Psoas muscle (tissue), 8 donors: Measurements from ENCODE around the gene NR6A1. TPM values are rescaled to one million over a fixed set of nuclear protein-coding genes. Genes with fewer than 3 reads are reported as not detected.

Experiments
- ATAC-seq, 4 donors: fragments of 200-7000 bp; cut with Tn5 transposase; one replicate each; pipeline ENCODE4 v1.9.1; 2020; ENCODE audit warnings: moderate library complexity in 3 of 4, mild to moderate bottlenecking in 2 of 4
- DNase-seq, 2 donors: peaks; one replicate each; pipeline ENCODE4 v3.0.0-alpha.2; 2020
- H3K27ac ChIP-seq: fragments of 200-600 bp; one replicate; pipeline ENCODE4 v1.8.0; 2022
- H3K27me3 ChIP-seq, 3 donors: fragments of 200-600 bp in 1 of 3; one replicate each; pipeline versions ENCODE4 v1.6.1 to v1.8.0; 2013 to 2022; ENCODE audit warnings: low read length in 2 of 3, mild to moderate bottlenecking in 2 of 3, moderate library complexity in 1 of 3; ENCODE audit not compliant: insufficient read depth in 3 of 3
- H3K36me3 ChIP-seq, 2 donors: fragments of 200-600 bp in 1 of 2; one replicate each; pipeline versions ENCODE4 v1.6.1 to v1.8.0; 2013 to 2022; ENCODE audit warnings: low read depth in 1 of 2, mild to moderate bottlenecking in 1 of 2, moderate library complexity in 1 of 2; ENCODE audit not compliant: insufficient read depth in 1 of 2
- H3K4me1 ChIP-seq: fragments of 200-600 bp; one replicate; pipeline ENCODE4 v1.8.0; 2022
- H3K4me3 ChIP-seq: fragments of 200-600 bp; one replicate; pipeline ENCODE4 v1.8.0; 2022; ENCODE audit warnings: mild to moderate bottlenecking
- H3K9me3 ChIP-seq: fragments of 200-600 bp; one replicate; pipeline ENCODE4 v1.8.0; 2022
- CTCF ChIP-seq: fragments of 200-600 bp; IDR thresholded peaks from one replicate; pipeline ENCODE4 v1.8.0; 2022; ENCODE audit warnings: antibody characterized with exemption
- WGBS, 3 donors: extraction: QIAGEN DNeasy Blood & Tissue Kit; methylation state at CpG; one replicate each; pipeline versions ENCODE4 v1.1.6 to v1.1.7; 2013; 5-methylcytosine and 5-hydroxymethylcytosine counted together
- intact Hi-C, 2 donors: fragments of 100-400 bp; cut with DNase I; formaldehyde crosslinking; loops; one replicate each; pipeline versions ENCODE4 v1.11.0 to v1.14.2; 2022
- polyA plus RNA-seq, 3 donors: library from polyadenylated mRNA; stranded (reverse); fragments of 200-250 nt; gene quantifications; one replicate each; pipeline ENCODE4 v1.2.3, GENCODE V29; 2013
- total RNA-seq, 4 donors: library from RNA; stranded (reverse); fragmentation: NEBNext Ultra II Directional in 2 of 4; extraction: Animal tissue kit (Norgen Biotek cat#: 25700) in 2 of 4; gene quantifications; one replicate each; pipeline versions ENCODE4 v1.2.1 to v1.2.4, GENCODE V29; 2021 to 2023
- donor health status: healthy with polysubstance abuse.
- donor health status: DM: no; HTN: no; CAD: no; lungs with moderate emphysema.
- donor health status: Bipolar disorder and iron deficiency.
- donor health status: healthy.
- donor health status: DM: yes; HTN: yes; CAD: no.
- donor health status: DM: no; HTN: no; CAD: no.
- donor health status: DM: no; HTN: no; CAD: no.
- donor health status: DM: yes; HTN: yes; CAD: no.

The NR6A1 gene
- total and polyA plus RNA-seq, 7 donors = 0.32 to 2.6 (median 0.70) TPM

GRCh38 chr9:124793015-124793541 lies 22.0 kb upstream of the NR6A1 start:
- no peak for TF ChIP-seq CTCF
- H3K27ac ChIP-seq = peak overlapping the region; percentile 58
- H3K36me3 ChIP-seq = no peaks in the 10 kb centered on the region
- H3K9me3 ChIP-seq = no peaks in the 10 kb centered on the region
- H3K4me3 ChIP-seq = no peak overlapping the region
- peaks cover 39% of the 10 kb centered on the region for H3K4me1 ChIP-seq
- intact Hi-C loops = no loop called here
- DNase-seq (peak in 1 of 2 donors; percentile 86), ATAC-seq (peak; percentile 78 to 89 (median 88))
- WGBS, 3 donors = 33 to 45% (median 35%) methylated on average over 8 to 9 of the region's 9 CpGs
- no peaks in the 10 kb centered on the region for H3K27me3 ChIP-seq

- no peak for DNase-seq
- peak overlapping the region; percentile 58 for H3K27ac ChIP-seq
- 73 to 77% (median 74%) methylated on average over 8 of the region's 8 CpGs for WGBS, 3 donors
- no peaks in the 10 kb centered on the region for H3K27me3 ChIP-seq
- ATAC-seq = no peak
- no peaks in the 10 kb centered on the region for H3K9me3 ChIP-seq
- H3K36me3 ChIP-seq = no peaks in the 10 kb centered on the region
- H3K4me3 ChIP-seq = no peak overlapping the region
- no peak for TF ChIP-seq CTCF
- H3K4me1 ChIP-seq = peaks cover 34% of the 10 kb centered on the region
- intact Hi-C loops = no loop called here
Observed at GRCh38 chr9:124792257-124793014, 21.3 kb upstream of the NR6A1 start.

GRCh38 chr9:124790801-124791505 lies 19.8 kb upstream of the NR6A1 start:
- 87 to 95% (median 88%) methylated on average over 5 of the region's 5 CpGs for WGBS, 3 donors
- DNase-seq = no peak
- no peaks in the 10 kb centered on the region for H3K27me3 ChIP-seq
- no peaks in the 10 kb centered on the region for H3K9me3 ChIP-seq
- H3K4me3 ChIP-seq = no peak overlapping the region
- H3K36me3 ChIP-seq = no peaks in the 10 kb centered on the region
- no peak for ATAC-seq
- intact Hi-C loops = no loop called here
- H3K4me1 ChIP-seq = peaks cover 20% of the 10 kb centered on the region
- TF ChIP-seq CTCF = no peak
- no peak overlapping the region for H3K27ac ChIP-seq

GRCh38 chr9:124790301-124790700 lies 19.2 kb upstream of the NR6A1 start:
- intact Hi-C loops = no loop called here
- Histone ChIP-seq H3K36me3 (no peaks in the 10 kb centered on the region), H3K27me3 (no peaks in the 10 kb centered on the region), H3K27ac (no peak overlapping the region), H3K4me1 (peaks cover 14% of the 10 kb centered on the region), H3K9me3 (no peaks in the 10 kb centered on the region), H3K4me3 (no peak overlapping the region)
- no peak for TF ChIP-seq CTCF
- whole genome bisulfite sequencing, 3 donors = 71 to 86% (median 73%) methylated on average over 8 of the region's 8 CpGs
- no peak for ATAC-seq
- DNase-seq = no peak
